CD14-positive monocyte (primary cell): ENCODE measurements around the gene ZNF239. TPM values are rescaled to one million over a fixed set of nuclear protein-coding genes. Genes with fewer than 3 reads are reported as not detected.
A peak's percentile ranks its signal among the peaks of the same experiment; 100 is the strongest.

Source experiments
- DNase-seq, 3 donors: peaks; one replicate each; pipeline ENCODE4 v3.0.0-alpha.2; 2011 to 2022
- H2AFZ ChIP-seq: 2 replicates; pipeline ENCODE4 v1.6.0; 2012; ENCODE audit warnings: mild to moderate bottlenecking, low read depth, low read length, inconsistent platforms; ENCODE audit not compliant: insufficient read depth, poor library complexity, severe bottlenecking
- H3K27ac ChIP-seq, 2 donors: 1 replicate in 1 of 2; 2 replicates in 1 of 2; pipeline ENCODE4 v1.5.1; 2012 to 2013; ENCODE audit warnings: low read length in 2 of 2, control low read depth in 1 of 2, inconsistent platforms in 1 of 2, low read depth in 1 of 2, mild to moderate bottlenecking in 1 of 2
- H3K27me3 ChIP-seq, 2 donors: one replicate each; pipeline versions ENCODE4 v1.6.0 to v1.6.1; 2011 to 2013; ENCODE audit warnings: low read length in 2 of 2; ENCODE audit not compliant: control insufficient read depth in 2 of 2, insufficient read depth in 2 of 2
- H3K36me3 ChIP-seq, 2 donors: replicated peaks in 1 of 2; 1 replicate in 1 of 2; 2 replicates in 1 of 2; pipeline versions ENCODE4 v1.5.1 to v1.6.1; 2012 to 2013; ENCODE audit warnings: low read length in 2 of 2, control low read depth in 1 of 2, inconsistent platforms in 1 of 2, mild to moderate bottlenecking in 1 of 2; ENCODE audit not compliant: insufficient read depth in 2 of 2, control insufficient read depth in 1 of 2
- H3K4me1 ChIP-seq, 2 donors: 1 replicate in 1 of 2; 2 replicates in 1 of 2; pipeline versions ENCODE4 v1.5.1 to v1.6.1; 2012 to 2013; ENCODE audit warnings: low read length in 2 of 2, control low read depth in 1 of 2, inconsistent platforms in 1 of 2, mild to moderate bottlenecking in 1 of 2, moderate library complexity in 1 of 2; ENCODE audit not compliant: insufficient read depth in 2 of 2, control insufficient read depth in 1 of 2
- H3K4me2 ChIP-seq: replicated peaks from 2 replicates; pipeline ENCODE3; 2012; ENCODE audit warnings: low read length, moderate library complexity, mild to moderate bottlenecking; ENCODE audit not compliant: poor library complexity, severe bottlenecking; ENCODE audit errors: extremely low read depth
- H3K4me3 ChIP-seq, 3 experiments: fragments of 200-600 bp in 1 of 3; sonication (generic) in 1 of 3; replicated peaks in 1 of 3; 1 replicate in 2 of 3; 2 replicates in 1 of 3; pipeline ENCODE4 v1.5.1; 2011 to 2013; ENCODE audit warnings: low read length in 3 of 3, mild to moderate bottlenecking in 3 of 3, control low read depth in 2 of 3, low read depth in 2 of 3, inconsistent platforms in 1 of 3, moderate library complexity in 1 of 3
- H3K79me2 ChIP-seq: 2 replicates; pipeline ENCODE4 v1.6.0; 2012; ENCODE audit warnings: mild to moderate bottlenecking, control low read depth, inconsistent platforms, low read length, moderate library complexity; ENCODE audit not compliant: insufficient read depth
- H3K9ac ChIP-seq: 2 replicates; pipeline ENCODE4 v1.6.0; 2017; ENCODE audit warnings: low read length, mild to moderate bottlenecking; ENCODE audit not compliant: insufficient read depth, poor library complexity, severe bottlenecking
- H3K9me3 ChIP-seq, 2 donors: replicated peaks in 1 of 2; 1 replicate in 1 of 2; 2 replicates in 1 of 2; pipeline versions ENCODE4 v1.5.1 to v1.6.1; 2012 to 2013; ENCODE audit warnings: low read length in 2 of 2, control low read depth in 1 of 2; ENCODE audit not compliant: control insufficient read depth in 1 of 2, insufficient read depth in 1 of 2
- H4K20me1 ChIP-seq: 2 replicates; pipeline ENCODE4 v1.6.0; 2012; ENCODE audit warnings: mild to moderate bottlenecking, low read length, control low read depth, moderate library complexity; ENCODE audit not compliant: insufficient read depth
- H3K27ac Mint-ChIP-seq, 7 donors: one replicate each; pipeline ENCODE4 v1.8.0; 2020; ENCODE audit warnings: mild to moderate bottlenecking in 7 of 7, mixed read lengths in 7 of 7, moderate library complexity in 6 of 7, inconsistent platforms in 2 of 7
- H3K27me3 Mint-ChIP-seq, 3 donors: one replicate each; pipeline ENCODE4 v1.8.0; 2021 to 2022; ENCODE audit warnings: low read depth in 3 of 3, mild to moderate bottlenecking in 3 of 3, mixed read lengths in 3 of 3, moderate library complexity in 3 of 3, inconsistent platforms in 1 of 3
- H3K36me3 Mint-ChIP-seq, 2 donors: one replicate each; pipeline ENCODE4 v1.8.0; 2020; ENCODE audit warnings: mixed read lengths in 2 of 2, inconsistent platforms in 1 of 2, mild to moderate bottlenecking in 1 of 2
- H3K4me1 Mint-ChIP-seq: one replicate; pipeline ENCODE4 v1.8.0; 2020; ENCODE audit warnings: mild to moderate bottlenecking, mixed read lengths
- H3K4me3 Mint-ChIP-seq, 2 donors: one replicate each; pipeline ENCODE4 v1.8.0; 2020; ENCODE audit warnings: mild to moderate bottlenecking in 2 of 2, mixed read lengths in 2 of 2, moderate library complexity in 1 of 2
- H3K9me3 Mint-ChIP-seq, 7 donors: one replicate each; pipeline ENCODE4 v1.8.0; 2020 to 2022; ENCODE audit warnings: mixed read lengths in 7 of 7, mild to moderate bottlenecking in 6 of 7, moderate library complexity in 6 of 7, inconsistent platforms in 2 of 7
- WGBS: methylation state at CpG from one replicate; pipeline ENCODE4 v1.1.5; 2013; ENCODE audit warnings: missing lambda C conversion rate; ENCODE audit not compliant: insufficient coverage; 5-methylcytosine and 5-hydroxymethylcytosine counted together
- intact Hi-C, 2 donors: fragments of 100-400 bp; cut with micrococcal nuclease; formaldehyde crosslinking; loops; one replicate each; pipeline versions ENCODE4 v1.15.0 to v1.15.1; 2023
- polyA plus RNA-seq, 3 donors: library from polyadenylated mRNA; depleted of rRNA in 1 of 3; unstranded in 2 of 3; stranded (reverse) in 1 of 3; fragments of 300-500 nt in 2 of 3; fragments of >200 nt in 1 of 3; fragmentation: Illumina TruSeq in 2 of 3; gene quantifications; 1 replicate in 2 of 3; 2 replicates in 1 of 3; pipeline ENCODE4 v1.2.3, GENCODE V29; 2012 to 2021
- TF ChIP-seq, protein P1 (sequence below): fragments of 200-600 bp; IDR thresholded peaks from one replicate; pipeline ENCODE4 v1.8.0; 2022; ENCODE audit warnings: antibody characterized with exemption, mild to moderate bottlenecking

Gene ZNF239
- polyA plus RNA-seq, 3 donors, result 0.07 TPM; not detected in 2

DNA sequence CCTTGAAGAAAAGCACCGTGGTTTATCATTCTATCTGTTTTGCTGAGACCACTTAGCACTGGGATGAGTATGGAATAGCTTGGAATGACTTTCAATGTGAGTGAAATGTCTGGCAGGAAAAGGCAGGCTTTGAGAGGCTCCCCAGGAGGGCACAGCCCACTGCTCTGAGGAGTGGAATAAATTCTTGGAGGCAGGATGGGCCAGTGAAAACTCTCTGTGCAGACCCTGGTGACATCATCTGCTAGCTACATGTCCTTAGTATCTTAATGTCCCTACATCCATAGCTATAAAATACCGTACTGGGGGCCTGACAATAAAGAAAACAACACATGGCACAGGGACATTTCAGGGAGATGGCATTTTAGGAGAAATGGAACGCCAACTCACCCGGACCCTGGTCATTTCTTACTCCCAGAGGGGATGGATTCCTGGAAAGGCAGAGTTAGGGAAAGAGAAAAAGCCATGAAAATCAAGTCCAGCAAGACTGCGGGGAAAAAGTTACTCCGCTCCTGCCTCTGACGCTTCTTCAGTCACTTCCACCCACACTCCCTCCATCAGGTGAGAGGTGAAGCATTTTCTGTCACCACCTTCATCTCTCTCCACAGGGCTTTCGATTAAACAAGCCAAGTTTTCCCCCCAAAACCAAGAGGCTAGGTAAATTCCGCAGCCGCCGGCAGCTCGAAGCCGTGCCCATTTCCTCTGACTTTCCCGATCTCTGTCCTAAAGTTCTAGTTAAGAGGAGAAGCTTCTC, 991 bp downstream of the ZNF239 start:
- Mint-ChIP-seq H3K27me3 (peaks cover 10 to 18% (median 17%) of the 10 kb centered on the region in 3 donors), H3K4me3 (peak overlapping the region in 1 of 2 donors; percentile 44), H3K36me3 (peaks cover 2 to 4% of the 10 kb centered on the region in 2 donors), H3K9me3 (peaks cover 22 to 49% (median 43%) of the 10 kb centered on the region in 7 donors), H3K4me1 (peaks cover 18% of the 10 kb centered on the region), H3K27ac (peak overlapping the region in 1 of 7 donors; percentile 72)
- Histone ChIP-seq H3K36me3 (no peaks in the 10 kb centered on the region), H3K27ac (no peak overlapping the region), H3K4me2 (peak overlapping the region; percentile 49), H3K27me3 (peaks cover 0 to 9% of the 10 kb centered on the region in 2 donors), H2AFZ (peak overlapping the region; percentile 66), H3K4me1 (peaks cover 13 to 25% of the 10 kb centered on the region in 2 donors), H3K9ac (no peak overlapping the region), H3K4me3 (peak overlapping the region in 1 of 3 experiments; percentile 56), H4K20me1 (no peaks in the 10 kb centered on the region), H3K79me2 (no peaks in the 10 kb centered on the region), H3K9me3 (peaks cover 17 to 34% of the 10 kb centered on the region in 2 donors)
- 84% methylated on average over 5 of the region's 14 CpGs for WGBS
- no peak for DNase-seq
- intact Hi-C loops, result no loop called here
- TF ChIP-seq, protein P1, sequence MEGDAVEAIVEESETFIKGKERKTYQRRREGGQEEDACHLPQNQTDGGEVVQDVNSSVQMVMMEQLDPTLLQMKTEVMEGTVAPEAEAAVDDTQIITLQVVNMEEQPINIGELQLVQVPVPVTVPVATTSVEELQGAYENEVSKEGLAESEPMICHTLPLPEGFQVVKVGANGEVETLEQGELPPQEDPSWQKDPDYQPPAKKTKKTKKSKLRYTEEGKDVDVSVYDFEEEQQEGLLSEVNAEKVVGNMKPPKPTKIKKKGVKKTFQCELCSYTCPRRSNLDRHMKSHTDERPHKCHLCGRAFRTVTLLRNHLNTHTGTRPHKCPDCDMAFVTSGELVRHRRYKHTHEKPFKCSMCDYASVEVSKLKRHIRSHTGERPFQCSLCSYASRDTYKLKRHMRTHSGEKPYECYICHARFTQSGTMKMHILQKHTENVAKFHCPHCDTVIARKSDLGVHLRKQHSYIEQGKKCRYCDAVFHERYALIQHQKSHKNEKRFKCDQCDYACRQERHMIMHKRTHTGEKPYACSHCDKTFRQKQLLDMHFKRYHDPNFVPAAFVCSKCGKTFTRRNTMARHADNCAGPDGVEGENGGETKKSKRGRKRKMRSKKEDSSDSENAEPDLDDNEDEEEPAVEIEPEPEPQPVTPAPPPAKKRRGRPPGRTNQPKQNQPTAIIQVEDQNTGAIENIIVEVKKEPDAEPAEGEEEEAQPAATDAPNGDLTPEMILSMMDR, result no peak

GRCh38 chr10:43570971-43571370, 3.4 kb downstream of the ZNF239 start:
- Histone ChIP-seq H3K36me3 (no peaks in the 10 kb centered on the region), H3K4me1 (peaks cover 13 to 25% of the 10 kb centered on the region in 2 donors), H4K20me1 (no peaks in the 10 kb centered on the region), H3K4me2 (no peak overlapping the region), H3K27me3 (peaks cover 0 to 9% of the 10 kb centered on the region in 2 donors), H2AFZ (no peak overlapping the region), H3K9ac (no peak overlapping the region), H3K9me3 (peaks cover 16 to 33% of the 10 kb centered on the region in 2 donors), H3K4me3 (no peak overlapping the region), H3K27ac (no peak overlapping the region), H3K79me2 (no peaks in the 10 kb centered on the region)
- intact Hi-C loops, result no loop called here
- H3K4me1 Mint-ChIP-seq, result peaks cover 17% of the 10 kb centered on the region
- H3K27me3 Mint-ChIP-seq, result peaks cover 8 to 18% (median 14%) of the 10 kb centered on the region in 3 donors
- TF ChIP-seq, protein P1, result no peak
- 0% methylated on average over 1 of the region's 1 CpG for WGBS
- no peak overlapping the region for H3K4me3 Mint-ChIP-seq
- no peak overlapping the region for H3K27ac Mint-ChIP-seq
- DNase-seq, result peak; percentile 7 to 30 (median 16)
- peaks cover 22 to 46% (median 36%) of the 10 kb centered on the region in 7 donors for H3K9me3 Mint-ChIP-seq
- peaks cover 2 to 4% of the 10 kb centered on the region in 2 donors for H3K36me3 Mint-ChIP-seq
